ENCODE data around the gene TSSC4. TPM values are rescaled to one million over a fixed set of nuclear protein-coding genes. Genes with fewer than 3 reads are reported as not detected.

Gene TSSC4
- total RNA-seq, 1 donor from 2014 or later, result 63.2 TPM

DNA sequence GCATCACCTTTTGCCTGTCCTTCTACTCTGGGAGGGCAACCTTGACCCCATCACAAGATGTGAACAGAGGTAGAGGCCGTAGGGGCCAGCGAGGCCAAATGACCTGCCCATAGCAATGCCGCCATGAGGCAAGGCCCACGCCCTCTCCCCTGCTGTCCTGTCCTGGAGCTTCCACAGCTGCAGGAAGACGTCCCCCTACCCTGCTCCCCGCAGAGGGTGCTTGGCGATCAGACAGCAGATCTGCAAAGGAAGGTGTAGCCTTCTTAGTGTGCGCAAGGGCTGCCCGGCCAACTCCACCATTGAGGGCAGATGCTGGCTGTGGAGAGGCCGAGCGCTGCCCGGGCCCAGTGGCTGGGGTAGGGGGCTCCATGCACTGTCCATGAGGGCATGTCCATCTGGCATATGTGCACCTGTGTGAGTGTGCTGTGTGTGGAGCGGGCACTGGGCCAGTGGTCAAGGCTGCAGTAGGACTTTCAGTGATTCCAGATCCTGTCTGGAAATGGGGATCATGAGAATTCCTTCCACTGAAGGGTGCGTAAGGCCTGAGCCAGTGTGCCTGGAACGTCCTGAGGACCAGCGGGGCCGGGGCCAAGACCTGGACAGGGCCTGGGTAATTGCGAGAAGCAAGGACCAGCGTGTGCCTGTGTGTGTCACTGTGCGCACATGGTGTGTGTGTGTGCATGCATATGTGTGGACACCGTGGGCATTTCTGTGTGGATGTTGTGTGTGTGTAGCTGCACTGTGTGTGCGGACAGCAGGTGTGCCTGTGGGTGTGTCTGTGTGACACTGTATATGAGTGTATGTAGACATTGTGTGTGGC is 32.8 kb downstream of the TSSC4 start:
- no peak for DNase-seq (ENCODE audit: low read depth, low spot score)

DNA sequence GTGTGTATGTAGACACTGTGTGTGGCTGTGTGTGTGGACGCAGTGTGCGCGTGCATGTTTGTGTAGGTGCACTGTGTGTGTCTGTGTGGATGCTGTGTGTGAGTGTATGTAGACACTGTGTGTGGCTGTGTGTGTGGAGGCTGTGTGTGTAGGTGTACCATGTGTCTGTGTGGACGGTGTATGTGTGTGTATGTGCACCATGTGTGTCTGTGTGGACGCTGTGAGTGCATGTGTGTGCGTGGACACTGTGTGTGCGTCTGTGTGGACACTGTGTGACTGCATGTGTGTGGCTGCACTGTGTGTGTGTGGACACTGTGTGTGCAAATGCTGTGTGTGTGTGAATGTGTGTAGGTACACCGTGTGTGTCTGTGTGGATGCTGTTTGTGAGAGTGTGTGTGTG is 33.5 kb downstream of the TSSC4 start:
- no peak for DNase-seq (ENCODE audit: low read depth, low spot score)

DNA sequence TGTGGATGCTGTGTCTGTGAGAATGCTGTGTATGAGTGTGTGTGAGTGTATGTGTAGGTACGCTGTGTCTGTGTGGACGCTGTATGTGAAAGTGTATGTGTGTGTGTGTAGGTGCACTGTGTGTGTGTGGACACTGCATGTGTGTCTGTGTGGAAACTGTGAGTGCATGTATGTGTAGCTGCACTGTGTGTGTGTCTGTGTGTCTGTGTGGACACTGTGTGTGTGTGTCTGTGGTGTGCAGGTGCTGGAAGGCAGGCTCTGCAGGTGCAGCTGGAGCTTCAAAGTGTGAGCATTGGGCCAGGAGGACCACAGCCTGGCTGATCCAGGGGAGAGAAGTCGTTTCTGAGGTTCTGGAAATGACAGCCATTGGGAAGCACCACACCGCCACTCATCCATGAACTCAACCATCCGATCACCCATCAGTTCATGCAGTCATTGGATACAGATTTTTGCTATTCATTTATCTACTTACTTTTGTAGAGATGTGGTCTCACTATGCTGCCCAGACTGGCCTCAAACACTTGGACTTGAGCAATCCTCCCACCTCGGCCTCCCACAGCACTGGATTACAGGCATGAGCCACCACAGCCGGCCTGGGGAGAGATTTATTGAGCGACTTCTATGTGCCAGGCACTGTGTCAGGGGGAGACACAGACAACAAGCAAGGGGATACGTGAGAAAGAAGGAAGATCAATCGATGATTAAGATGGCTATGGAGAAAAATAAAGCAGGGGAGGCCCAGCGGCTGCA is 34.1 kb downstream of the TSSC4 start:
- DNase-seq (ENCODE audit: low read depth, low spot score), result no peak

DNA sequence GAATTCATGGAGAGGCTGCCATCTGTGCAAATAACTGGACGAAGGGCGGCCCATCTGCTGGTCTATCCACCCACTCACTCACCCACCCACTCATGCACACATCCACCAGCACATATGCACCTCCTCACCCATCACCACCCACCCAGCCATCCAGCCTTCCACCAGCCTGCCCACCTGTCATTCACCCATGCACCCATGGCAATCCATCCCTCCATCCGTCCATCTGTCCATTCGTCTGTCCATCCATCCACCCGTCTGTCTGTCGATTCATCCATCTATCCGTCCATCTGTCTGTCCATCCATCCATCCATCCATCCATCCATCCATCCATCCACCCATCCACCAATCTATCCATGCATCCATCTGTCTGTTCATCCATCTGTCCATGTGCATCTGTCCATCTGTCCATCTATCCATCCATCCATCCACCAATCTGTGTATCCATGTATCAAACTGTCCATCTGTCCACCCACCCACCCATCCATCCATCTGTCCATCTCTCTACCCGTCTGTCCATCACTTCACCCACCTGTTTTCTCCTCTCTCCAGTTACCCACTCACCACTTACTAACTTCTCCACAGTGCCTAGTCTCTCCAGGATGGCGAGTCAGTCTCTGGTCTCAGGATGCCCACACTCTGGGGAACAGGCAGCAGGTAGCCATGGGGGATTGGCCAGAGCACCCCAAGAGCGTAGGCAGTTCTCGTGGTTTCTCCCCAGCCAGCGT is 34.9 kb downstream of the TSSC4 start:
- no peak for DNase-seq (ENCODE audit: low read depth, low spot score)

DNA sequence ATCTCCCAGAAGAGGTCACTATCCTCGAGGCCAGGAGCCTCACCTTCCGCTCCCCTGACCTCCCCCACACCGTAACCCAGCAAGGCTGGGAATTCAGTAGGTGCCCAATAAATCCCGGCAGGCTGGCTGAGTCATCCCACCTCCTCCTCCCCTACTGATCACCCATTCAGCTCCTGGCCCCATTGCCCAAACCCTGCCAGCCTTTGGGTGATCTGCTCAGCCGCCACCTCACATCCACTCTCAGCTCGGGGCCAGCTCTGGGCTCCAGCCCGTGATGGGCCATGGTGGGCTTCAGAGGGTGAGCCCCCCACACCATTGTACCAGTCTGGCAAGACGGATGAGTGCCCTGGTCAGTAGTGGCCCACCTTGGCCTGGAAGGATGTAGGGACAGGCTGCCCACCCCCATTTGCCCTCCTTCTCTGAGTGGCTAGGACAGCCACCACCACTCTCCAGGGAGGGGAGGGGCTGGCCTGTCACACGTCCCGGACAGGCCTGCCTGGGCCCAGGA is 35.5 kb downstream of the TSSC4 start:
- DNase-seq (ENCODE audit: low read depth, low spot score), result no peak

DNA sequence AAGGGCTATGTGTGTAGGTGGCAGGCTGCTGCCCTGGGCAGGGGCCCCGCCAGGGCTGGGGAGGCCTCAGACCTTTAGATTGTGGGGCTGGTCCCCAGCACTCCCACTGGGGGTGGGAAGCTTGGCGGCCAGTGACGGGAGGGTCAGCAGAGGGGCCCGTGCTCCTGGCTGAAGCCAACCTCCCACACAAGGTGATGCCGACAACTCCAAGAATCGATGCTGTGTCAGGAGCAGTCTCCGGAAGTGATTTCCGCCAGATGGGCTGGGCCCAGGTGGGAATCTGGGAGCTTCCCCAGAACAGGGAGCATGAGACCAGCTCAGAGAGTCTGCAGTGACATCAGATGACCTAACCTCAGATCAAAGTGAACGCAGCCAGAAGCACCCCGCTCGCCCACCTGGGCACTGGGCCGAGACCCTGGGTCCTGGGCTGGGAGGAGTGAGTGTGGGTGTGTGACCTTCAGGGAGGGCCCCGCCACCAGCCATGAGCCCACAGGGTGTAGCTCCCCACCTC is 36.0 kb downstream of the TSSC4 start:
- no peak for DNase-seq (ENCODE audit: low read depth, low spot score)

DNA sequence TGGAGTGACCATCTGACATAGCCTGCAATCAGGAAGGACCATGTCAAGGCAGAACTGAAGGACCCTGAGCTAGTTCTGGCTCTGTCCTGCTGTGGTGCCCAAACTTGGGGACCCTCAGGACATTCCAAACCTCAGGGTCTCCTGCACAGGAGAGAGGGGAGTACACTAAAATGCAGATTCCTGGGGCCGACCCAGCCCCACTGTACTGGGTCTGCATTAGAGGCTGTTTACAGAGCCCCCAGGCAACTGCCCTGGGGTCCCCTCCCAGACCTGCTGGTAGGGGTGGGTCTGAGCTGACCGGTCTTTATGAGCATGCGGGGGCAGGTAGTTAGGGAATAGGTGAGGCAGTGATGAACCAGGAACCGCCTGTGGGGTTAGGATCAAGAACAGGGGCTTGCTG is 37.0 kb downstream of the TSSC4 start:
- DNase-seq (ENCODE audit: low read depth, low spot score), result no peak

DNA sequence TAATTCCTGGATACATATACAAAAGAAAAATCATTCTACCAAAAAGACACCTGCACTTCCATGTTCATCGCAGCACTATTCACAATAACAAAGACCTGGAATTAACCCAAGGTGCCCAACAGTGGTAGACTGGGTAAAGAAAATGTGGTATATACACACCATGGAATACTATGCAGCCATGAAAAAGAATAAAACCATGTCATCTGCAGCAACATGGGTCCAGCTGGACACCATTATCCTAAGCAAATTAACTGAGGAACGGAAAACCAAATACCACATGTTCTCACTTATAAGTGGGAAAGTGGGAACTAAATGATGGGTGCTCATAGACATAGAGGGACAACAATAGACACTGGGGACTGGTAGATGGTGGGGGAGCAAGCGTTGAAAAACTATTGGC is 39.3 kb downstream of the TSSC4 start:
- no peak for DNase-seq (ENCODE audit: low read depth, low spot score)

DNA sequence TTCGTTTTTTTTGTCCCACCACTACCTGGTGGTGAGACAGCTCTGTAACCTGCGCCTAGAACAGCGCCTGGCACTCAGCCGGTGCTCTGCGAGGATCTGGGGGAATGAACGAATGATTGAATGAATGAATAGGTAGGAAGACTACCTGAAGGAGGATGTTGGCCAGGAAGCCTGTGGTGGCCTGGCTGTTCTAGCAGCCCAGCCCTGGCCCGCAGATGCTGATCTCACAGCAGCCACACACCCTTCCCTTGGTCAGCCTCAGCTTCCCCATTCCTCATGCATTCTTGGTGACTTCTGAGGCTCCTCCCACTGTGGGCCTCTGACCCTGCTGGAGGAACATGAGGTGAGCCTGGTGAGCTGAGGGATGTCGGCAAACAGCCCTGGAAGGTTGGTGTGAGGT is 40.1 kb downstream of the TSSC4 start:
- DNase-seq (ENCODE audit: low read depth, low spot score), result no peak

DNA sequence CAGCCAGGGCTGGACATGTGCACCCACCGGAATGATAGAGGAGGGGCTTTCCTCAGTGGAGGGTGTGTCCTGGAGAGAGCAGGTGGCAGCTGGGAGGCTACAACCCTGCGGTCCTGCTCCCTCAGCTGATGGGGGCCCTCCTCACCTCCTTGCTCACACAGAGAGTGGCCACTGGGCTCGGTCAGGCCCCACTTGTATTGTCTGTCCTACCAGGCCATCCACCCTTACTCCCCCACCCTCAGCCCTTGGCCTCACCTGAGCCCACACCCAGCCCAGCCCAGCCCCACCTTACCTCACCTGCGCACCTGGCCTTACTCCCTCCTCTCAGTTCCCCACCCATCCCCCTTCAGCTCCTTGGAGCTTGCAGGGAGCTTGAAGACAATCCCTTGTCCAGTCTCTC is 40.6 kb downstream of the TSSC4 start:
- DNase-seq (ENCODE audit: low read depth, low spot score), result no peak

DNA sequence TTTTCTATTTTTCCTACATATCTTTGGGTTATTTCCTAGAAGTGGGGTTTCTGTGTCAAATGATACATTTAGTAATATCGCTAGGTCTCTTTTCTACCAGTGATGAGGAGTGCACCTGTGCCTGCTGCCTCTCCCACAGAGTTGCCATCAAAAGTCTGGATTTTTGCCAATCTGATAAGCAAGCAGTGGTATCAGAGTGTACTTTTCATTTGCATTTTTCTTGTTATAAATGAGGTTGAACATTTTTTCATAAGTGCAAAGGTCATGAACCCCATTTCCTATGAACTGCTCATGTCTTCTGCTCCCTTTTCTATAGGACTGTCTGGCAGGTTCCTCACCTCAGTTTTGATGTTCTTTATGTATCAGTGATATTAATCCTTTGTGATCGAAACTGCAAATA is 42.0 kb downstream of the TSSC4 start:
- DNase-seq (ENCODE audit: low read depth, low spot score), result no peak

DNA sequence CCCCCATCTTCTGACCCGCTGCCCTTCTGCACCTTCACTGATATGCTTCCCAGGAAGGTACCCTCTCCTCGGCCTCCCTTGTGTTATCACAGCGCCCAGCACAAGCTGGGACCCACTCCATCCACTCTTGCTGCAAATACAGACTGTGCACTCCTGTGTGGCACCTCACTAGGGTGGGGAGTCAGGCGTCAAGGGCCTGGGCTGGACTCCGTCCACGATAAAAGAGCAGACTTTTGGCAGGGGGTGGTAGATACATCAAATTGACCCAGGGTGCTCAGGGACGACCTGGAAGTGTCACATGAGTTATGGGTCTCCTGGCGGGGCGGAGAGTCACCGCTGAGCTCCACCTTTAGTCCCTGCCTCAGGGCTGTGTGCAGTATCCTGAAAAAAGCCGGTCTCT is 42.9 kb downstream of the TSSC4 start:
- DNase-seq (ENCODE audit: low read depth, low spot score), result no peak

DNA sequence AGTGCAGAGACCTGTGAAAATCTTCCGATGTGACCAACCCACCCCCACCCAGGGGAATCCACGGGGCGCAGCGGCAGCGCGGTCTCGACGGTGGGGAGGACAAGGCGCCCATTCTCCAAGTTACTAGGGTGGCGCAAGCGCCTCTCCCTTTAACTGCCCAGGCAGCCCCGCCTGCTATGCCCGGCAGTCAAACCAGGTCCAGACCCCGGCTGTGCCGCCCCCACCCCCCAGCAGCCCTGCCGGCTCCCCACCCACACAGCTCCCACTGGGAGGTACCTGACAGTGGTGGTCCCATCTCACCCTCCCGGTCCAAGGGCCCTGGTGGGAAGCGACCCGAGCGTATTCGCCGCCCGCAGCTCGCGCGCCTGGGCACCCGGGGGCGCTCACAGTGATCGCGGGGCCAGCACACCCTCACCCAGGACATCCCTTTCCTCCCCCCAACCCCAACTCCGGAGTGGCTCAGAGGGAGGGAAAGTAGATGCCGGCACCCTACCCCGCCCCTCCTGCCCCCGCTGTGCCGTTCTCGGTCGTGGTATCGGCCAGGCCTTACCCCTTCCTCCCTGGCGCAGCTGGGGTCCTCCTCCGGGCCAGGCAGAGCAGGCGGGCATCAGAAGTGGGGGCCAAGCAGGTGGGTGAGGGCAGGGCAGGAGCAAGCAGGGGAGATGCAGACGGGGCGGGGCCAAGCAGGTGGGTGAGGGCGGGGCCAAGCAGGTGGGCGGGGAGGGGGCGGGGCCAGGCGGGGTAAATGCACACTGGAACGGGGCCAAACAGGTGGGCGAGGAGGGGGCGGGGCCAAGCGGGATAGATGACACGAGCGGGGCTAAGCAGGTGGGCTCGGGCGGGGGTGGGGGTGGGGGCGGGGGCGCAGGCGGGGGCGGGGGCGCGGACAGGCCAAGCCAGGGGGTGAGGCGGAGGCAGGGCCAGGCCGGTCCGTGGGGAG is 43.6 kb downstream of the TSSC4 start, which contains the start of gene TRPM5:
Gene TRPM5, minus strand, starts transcription at position 634 of the 940 bp plus-strand sequence. CDS start 21,478 bp downstream, outside the sequence.
- DNase-seq (ENCODE audit: low read depth, low spot score), result no peak

DNA sequence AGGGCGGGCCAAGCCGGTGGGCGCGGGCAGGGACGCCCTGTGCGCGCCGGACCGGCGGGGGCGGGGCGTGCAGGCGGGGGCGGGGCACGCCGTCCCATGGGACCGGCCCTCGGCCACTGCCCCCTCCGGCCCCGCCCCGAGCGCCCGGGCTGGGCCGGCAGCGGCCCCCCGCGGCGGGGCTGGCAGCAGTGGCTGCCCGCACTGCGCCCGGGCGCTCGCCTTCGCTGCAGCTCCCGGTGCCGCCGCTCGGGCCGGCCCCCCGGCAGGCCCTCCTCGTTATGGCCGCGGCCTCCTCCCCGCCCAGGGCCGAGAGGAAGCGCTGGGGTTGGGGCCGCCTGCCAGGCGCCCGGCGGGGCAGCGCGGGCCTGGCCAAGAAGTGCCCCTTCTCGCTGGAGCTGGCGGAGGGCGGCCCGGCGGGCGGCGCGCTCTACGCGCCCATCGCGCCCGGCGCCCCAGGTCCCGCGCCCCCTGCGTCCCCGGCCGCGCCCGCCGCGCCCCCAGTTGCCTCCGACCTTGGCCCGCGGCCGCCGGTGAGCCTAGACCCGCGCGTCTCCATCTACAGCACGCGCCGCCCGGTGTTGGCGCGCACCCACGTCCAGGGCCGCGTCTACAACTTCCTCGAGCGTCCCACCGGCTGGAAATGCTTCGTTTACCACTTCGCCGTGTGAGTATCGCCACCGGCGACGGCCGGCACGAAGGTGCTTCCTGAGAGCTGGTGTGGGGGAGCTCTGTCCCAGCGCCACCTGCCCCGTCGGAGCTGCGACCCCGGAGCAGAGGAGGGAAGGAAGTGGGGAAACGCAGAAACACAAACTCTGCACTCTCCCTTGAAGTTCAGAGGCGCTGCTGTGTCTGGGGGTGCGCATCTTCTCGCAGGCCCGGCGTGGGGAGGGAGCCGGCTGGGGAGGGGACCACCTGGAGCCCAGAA is 44.5 kb downstream of the TSSC4 start, which contains the start of gene KCNQ1:
Gene KCNQ1, plus strand, starts transcription at position 188 of the 925 bp plus-strand sequence. Its CDS starts 91 bp downstream, at position 279.
- DNase-seq (ENCODE audit: low read depth, low spot score), result no peak

DNA sequence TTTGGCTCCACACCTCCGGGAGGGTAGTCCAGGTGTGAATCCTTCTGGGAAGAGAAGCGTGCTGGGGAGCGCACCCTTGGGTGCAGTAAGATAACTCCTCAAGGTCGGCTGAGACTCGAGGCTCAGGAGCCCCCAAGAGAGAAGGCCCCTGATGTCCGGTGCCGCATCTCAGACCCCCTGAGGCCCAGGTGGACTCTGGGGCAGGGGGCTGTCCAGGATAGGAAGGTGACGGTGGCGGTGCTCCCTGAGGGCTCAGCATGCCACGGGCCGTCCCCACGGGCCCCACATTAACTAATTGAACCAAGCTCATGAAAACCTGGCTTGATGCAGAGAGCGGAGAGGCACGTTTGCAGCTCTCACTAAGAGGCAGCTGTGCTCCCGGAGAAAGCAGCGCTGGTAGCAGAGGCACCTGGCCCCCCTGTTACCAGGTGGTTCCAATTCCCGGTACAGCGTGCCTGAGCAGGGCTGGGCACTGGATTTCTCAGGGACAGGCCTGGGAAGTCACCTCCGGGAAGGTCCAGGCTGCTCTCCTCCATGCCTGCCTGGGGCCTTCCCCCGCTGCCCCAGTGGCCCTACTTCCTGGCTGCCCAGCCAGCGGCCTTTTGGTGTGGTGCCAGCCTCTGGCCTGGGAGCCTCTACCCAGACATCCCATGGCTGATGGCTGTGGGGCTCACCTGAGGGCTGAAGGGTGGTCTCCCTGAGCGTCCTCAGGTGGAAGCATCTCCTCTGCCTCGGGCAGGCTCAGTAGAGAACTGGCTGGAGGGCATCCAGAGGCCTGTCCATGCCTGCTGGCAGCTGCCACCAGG is 45.4 kb downstream of the TSSC4 start:
- no peak for DNase-seq (ENCODE audit: low read depth, low spot score)

DNA sequence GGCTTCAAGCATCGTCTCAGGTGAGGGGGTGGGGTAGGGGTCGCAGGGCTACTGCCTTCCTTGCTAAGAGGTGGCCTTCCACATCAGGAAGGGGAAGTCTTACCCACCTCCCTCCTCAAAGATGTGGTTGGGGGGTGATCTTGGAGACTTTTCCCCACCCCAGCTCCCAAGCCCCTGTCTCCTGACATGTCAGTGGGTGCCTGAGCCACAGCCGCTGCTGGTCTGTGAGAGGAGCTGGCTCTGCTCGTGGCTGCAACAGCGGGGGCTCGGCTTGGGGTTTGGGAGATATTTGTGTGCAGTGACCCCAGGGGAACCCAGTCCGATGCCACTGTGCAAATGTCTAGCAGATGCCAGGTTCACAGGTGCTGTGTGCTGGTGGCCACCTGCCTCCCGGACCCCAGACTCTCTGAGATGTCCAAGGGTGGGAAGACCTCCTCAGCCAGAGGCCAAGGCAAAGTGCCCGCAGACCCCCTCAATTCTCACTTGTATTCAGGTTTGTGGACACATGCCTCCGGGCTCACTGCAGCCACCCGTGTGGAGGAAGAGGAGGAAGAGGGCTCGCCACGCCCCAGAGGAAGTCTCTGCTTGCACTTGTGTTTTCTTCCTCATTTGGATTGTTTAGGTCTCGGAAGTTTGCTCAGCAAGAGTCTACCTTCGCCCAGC is 46.2 kb downstream of the TSSC4 start:
- DNase-seq (ENCODE audit: low read depth, low spot score), result no peak

DNA sequence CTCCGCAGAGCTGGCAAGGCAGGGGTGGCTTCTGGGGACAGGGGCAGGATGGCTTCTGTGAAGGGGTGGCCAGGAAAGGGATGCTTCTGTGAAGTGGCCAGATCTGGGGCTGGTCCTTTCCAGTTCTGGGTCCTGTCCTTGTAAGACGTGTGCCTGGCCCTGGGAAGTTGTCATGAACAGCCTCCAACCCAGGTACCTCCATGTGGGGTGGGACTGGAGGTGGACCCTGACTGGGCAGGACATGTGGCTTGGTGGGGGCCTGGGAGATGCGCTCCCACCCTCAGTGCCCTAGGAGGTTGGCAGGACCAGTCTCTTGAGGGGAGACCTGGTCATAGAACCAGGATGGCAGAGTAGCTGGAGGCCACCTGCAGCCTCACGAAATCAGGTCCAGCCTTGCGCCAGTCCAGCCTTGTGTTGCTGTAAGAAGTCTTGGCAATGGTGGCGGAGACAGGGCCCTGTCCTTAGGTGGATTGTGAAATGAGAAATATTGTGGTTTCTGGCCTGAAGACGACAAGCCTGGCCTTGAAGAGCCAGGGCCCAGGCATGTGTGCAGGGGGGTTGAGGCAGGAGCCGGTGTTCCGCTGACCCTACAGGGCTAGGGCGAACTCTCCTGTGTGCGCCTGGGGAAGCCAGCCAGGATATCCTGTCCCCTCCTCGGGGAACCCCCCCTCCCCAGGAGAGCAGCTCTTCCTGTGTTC is 46.9 kb downstream of the TSSC4 start:
- DNase-seq (ENCODE audit: low read depth, low spot score), result no peak
